CD14-positive monocyte (primary cell): ENCODE data around the gene SASH3. TPM values are rescaled to one million over a fixed set of nuclear protein-coding genes. Genes with fewer than 3 reads are reported as not detected.
A peak's percentile ranks its signal among the peaks of the same experiment; 100 is the strongest.

Source experiments
- DNase-seq, 3 donors: peaks; one replicate each; pipeline ENCODE4 v3.0.0-alpha.2; 2011 to 2022
- H2AFZ ChIP-seq: 2 replicates; pipeline ENCODE4 v1.6.0; 2012; ENCODE audit warnings: mild to moderate bottlenecking, low read depth, low read length, inconsistent platforms; ENCODE audit not compliant: insufficient read depth, poor library complexity, severe bottlenecking
- H3K27ac ChIP-seq, 2 donors: 1 replicate in 1 of 2; 2 replicates in 1 of 2; pipeline ENCODE4 v1.5.1; 2012 to 2013; ENCODE audit warnings: low read length in 2 of 2, control low read depth in 1 of 2, inconsistent platforms in 1 of 2, low read depth in 1 of 2, mild to moderate bottlenecking in 1 of 2
- H3K27me3 ChIP-seq, 2 donors: one replicate each; pipeline versions ENCODE4 v1.6.0 to v1.6.1; 2011 to 2013; ENCODE audit warnings: low read length in 2 of 2; ENCODE audit not compliant: control insufficient read depth in 2 of 2, insufficient read depth in 2 of 2
- H3K36me3 ChIP-seq, 2 donors: replicated peaks in 1 of 2; 1 replicate in 1 of 2; 2 replicates in 1 of 2; pipeline versions ENCODE4 v1.5.1 to v1.6.1; 2012 to 2013; ENCODE audit warnings: low read length in 2 of 2, control low read depth in 1 of 2, inconsistent platforms in 1 of 2, mild to moderate bottlenecking in 1 of 2; ENCODE audit not compliant: insufficient read depth in 2 of 2, control insufficient read depth in 1 of 2
- H3K4me1 ChIP-seq, 2 donors: 1 replicate in 1 of 2; 2 replicates in 1 of 2; pipeline versions ENCODE4 v1.5.1 to v1.6.1; 2012 to 2013; ENCODE audit warnings: low read length in 2 of 2, control low read depth in 1 of 2, inconsistent platforms in 1 of 2, mild to moderate bottlenecking in 1 of 2, moderate library complexity in 1 of 2; ENCODE audit not compliant: insufficient read depth in 2 of 2, control insufficient read depth in 1 of 2
- H3K4me2 ChIP-seq: replicated peaks from 2 replicates; pipeline ENCODE3; 2012; ENCODE audit warnings: low read length, moderate library complexity, mild to moderate bottlenecking; ENCODE audit not compliant: poor library complexity, severe bottlenecking; ENCODE audit errors: extremely low read depth
- H3K4me3 ChIP-seq, 3 experiments: fragments of 200-600 bp in 1 of 3; sonication (generic) in 1 of 3; replicated peaks in 1 of 3; 1 replicate in 2 of 3; 2 replicates in 1 of 3; pipeline ENCODE4 v1.5.1; 2011 to 2013; ENCODE audit warnings: low read length in 3 of 3, mild to moderate bottlenecking in 3 of 3, control low read depth in 2 of 3, low read depth in 2 of 3, inconsistent platforms in 1 of 3, moderate library complexity in 1 of 3
- H3K79me2 ChIP-seq: 2 replicates; pipeline ENCODE4 v1.6.0; 2012; ENCODE audit warnings: mild to moderate bottlenecking, control low read depth, inconsistent platforms, low read length, moderate library complexity; ENCODE audit not compliant: insufficient read depth
- H3K9ac ChIP-seq: 2 replicates; pipeline ENCODE4 v1.6.0; 2017; ENCODE audit warnings: low read length, mild to moderate bottlenecking; ENCODE audit not compliant: insufficient read depth, poor library complexity, severe bottlenecking
- H3K9me3 ChIP-seq, 2 donors: replicated peaks in 1 of 2; 1 replicate in 1 of 2; 2 replicates in 1 of 2; pipeline versions ENCODE4 v1.5.1 to v1.6.1; 2012 to 2013; ENCODE audit warnings: low read length in 2 of 2, control low read depth in 1 of 2; ENCODE audit not compliant: control insufficient read depth in 1 of 2, insufficient read depth in 1 of 2
- H4K20me1 ChIP-seq: 2 replicates; pipeline ENCODE4 v1.6.0; 2012; ENCODE audit warnings: mild to moderate bottlenecking, low read length, control low read depth, moderate library complexity; ENCODE audit not compliant: insufficient read depth
- H3K27ac Mint-ChIP-seq, 7 donors: one replicate each; pipeline ENCODE4 v1.8.0; 2020; ENCODE audit warnings: mild to moderate bottlenecking in 7 of 7, mixed read lengths in 7 of 7, moderate library complexity in 6 of 7, inconsistent platforms in 2 of 7
- H3K27me3 Mint-ChIP-seq, 3 donors: one replicate each; pipeline ENCODE4 v1.8.0; 2021 to 2022; ENCODE audit warnings: low read depth in 3 of 3, mild to moderate bottlenecking in 3 of 3, mixed read lengths in 3 of 3, moderate library complexity in 3 of 3, inconsistent platforms in 1 of 3
- H3K36me3 Mint-ChIP-seq, 2 donors: one replicate each; pipeline ENCODE4 v1.8.0; 2020; ENCODE audit warnings: mixed read lengths in 2 of 2, inconsistent platforms in 1 of 2, mild to moderate bottlenecking in 1 of 2
- H3K4me1 Mint-ChIP-seq: one replicate; pipeline ENCODE4 v1.8.0; 2020; ENCODE audit warnings: mild to moderate bottlenecking, mixed read lengths
- H3K4me3 Mint-ChIP-seq, 2 donors: one replicate each; pipeline ENCODE4 v1.8.0; 2020; ENCODE audit warnings: mild to moderate bottlenecking in 2 of 2, mixed read lengths in 2 of 2, moderate library complexity in 1 of 2
- H3K9me3 Mint-ChIP-seq, 7 donors: one replicate each; pipeline ENCODE4 v1.8.0; 2020 to 2022; ENCODE audit warnings: mixed read lengths in 7 of 7, mild to moderate bottlenecking in 6 of 7, moderate library complexity in 6 of 7, inconsistent platforms in 2 of 7
- WGBS: methylation state at CpG from one replicate; pipeline ENCODE4 v1.1.5; 2013; ENCODE audit warnings: missing lambda C conversion rate; ENCODE audit not compliant: insufficient coverage; 5-methylcytosine and 5-hydroxymethylcytosine counted together
- intact Hi-C, 2 donors: fragments of 100-400 bp; cut with micrococcal nuclease; formaldehyde crosslinking; loops; one replicate each; pipeline versions ENCODE4 v1.15.0 to v1.15.1; 2023
- polyA plus RNA-seq, 3 donors: library from polyadenylated mRNA; depleted of rRNA in 1 of 3; unstranded in 2 of 3; stranded (reverse) in 1 of 3; fragments of 300-500 nt in 2 of 3; fragments of >200 nt in 1 of 3; fragmentation: Illumina TruSeq in 2 of 3; gene quantifications; 1 replicate in 2 of 3; 2 replicates in 1 of 3; pipeline ENCODE4 v1.2.3, GENCODE V29; 2012 to 2021
- TF ChIP-seq, protein P1 (sequence below): fragments of 200-600 bp; IDR thresholded peaks from one replicate; pipeline ENCODE4 v1.8.0; 2022; ENCODE audit warnings: antibody characterized with exemption, mild to moderate bottlenecking

The SASH3 gene
- polyA plus RNA-seq, 3 donors: 127 to 272 (median 179) TPM

DNA sequence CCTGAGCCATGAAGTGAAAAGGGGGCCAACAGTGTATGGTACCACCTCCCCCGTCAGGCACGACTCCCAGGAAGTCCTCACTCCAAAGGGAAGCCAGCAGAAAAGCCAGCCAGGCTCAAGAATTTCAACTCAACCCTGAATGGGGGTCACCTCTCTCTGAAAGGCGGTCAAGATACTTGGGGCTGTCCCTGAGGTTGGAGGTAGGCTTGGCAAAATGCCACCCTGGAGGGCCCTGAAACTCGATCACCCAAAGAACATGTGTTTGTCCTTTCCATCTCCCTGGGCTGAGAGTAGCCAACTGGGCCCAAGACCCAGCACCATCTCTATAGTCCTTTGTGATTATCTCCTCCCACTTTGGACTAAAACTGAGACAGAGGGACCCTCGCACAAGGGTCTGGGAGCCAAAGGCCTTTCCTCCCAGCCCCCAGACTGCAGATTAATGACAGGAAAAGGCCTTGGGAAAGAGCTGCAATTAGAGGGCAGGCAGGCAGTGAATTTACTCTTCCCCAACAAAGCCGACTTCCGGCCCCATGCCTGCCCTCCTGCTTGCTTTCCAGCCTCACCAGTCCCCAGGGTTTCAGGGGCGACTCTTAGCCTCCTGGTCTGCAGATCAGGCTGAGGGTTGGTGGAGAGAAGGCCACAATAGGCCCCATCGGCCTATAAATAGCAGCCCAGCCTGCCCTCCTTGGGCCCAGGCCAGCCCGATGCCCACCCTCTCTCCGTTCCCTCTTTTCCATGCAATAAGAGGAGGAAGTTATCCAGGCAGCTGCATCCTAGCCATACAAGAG is 5.6 kb downstream of the SASH3 start:
- peaks cover 38 to 50% of the 10 kb centered on the region in 2 donors for H3K36me3 ChIP-seq
- H3K79me2 ChIP-seq: peaks cover 91% of the 10 kb centered on the region
- Mint-ChIP-seq H3K27me3 (peaks cover 0 to 10% (median 0%) of the 10 kb centered on the region in 3 donors), H3K9me3 (peaks cover 0 to 2% (median 0%) of the 10 kb centered on the region in 7 donors), H3K4me3 (peak overlapping the region; percentile 66 to 76), H3K27ac (peak overlapping the region; percentile 85 to 98 (median 88)), H3K4me1 (peaks cover 57% of the 10 kb centered on the region), H3K36me3 (peaks cover 53 to 72% of the 10 kb centered on the region in 2 donors)
- H3K9ac ChIP-seq: no peak overlapping the region
- H3K4me2 ChIP-seq: peak overlapping the region; percentile 58
- peak overlapping the region; percentile 37 to 69 for H3K27ac ChIP-seq
- DNase-seq: no peak
- no peaks in the 10 kb centered on the region for H3K9me3 ChIP-seq
- intact Hi-C loops: no loop called here
- H2AFZ ChIP-seq: no peak overlapping the region
- peaks cover 54 to 62% of the 10 kb centered on the region in 2 donors for H3K4me1 ChIP-seq
- H3K4me3 ChIP-seq: peak overlapping the region in 2 of 3 experiments; percentile 9 to 61
- peaks cover 74% of the 10 kb centered on the region for H4K20me1 ChIP-seq
- no peaks in the 10 kb centered on the region for H3K27me3 ChIP-seq
- TF ChIP-seq, protein P1, sequence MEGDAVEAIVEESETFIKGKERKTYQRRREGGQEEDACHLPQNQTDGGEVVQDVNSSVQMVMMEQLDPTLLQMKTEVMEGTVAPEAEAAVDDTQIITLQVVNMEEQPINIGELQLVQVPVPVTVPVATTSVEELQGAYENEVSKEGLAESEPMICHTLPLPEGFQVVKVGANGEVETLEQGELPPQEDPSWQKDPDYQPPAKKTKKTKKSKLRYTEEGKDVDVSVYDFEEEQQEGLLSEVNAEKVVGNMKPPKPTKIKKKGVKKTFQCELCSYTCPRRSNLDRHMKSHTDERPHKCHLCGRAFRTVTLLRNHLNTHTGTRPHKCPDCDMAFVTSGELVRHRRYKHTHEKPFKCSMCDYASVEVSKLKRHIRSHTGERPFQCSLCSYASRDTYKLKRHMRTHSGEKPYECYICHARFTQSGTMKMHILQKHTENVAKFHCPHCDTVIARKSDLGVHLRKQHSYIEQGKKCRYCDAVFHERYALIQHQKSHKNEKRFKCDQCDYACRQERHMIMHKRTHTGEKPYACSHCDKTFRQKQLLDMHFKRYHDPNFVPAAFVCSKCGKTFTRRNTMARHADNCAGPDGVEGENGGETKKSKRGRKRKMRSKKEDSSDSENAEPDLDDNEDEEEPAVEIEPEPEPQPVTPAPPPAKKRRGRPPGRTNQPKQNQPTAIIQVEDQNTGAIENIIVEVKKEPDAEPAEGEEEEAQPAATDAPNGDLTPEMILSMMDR: no peak
- WGBS: no CpG with 5 or more reads among the region's 11 CpGs

DNA sequence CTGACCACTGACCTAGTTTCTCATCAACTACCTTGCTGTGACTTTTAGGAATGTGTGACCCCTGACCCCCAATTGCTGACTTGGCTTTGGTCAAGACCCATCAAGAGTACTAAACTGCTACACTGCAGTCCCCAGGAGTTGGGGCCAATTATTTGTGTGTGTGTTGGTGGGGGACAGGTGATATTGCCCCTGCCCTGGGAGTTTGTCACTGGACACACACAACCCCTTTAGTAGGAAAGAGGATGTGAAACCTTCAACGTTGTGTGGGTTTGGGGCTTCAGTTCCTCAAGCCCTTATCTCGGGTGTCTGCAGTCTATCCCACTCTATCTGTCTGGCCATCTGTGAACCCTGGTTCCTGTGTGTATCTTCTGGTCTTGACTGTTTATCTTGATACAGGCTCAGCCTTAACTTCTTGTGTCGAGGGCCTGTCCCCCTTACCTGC is 6.5 kb downstream of the SASH3 start:
- Mint-ChIP-seq H3K27me3 (peaks cover 0 to 8% (median 0%) of the 10 kb centered on the region in 3 donors), H3K36me3 (peaks cover 58 to 74% of the 10 kb centered on the region in 2 donors), H3K9me3 (peaks cover 0 to 2% (median 0%) of the 10 kb centered on the region in 7 donors), H3K4me1 (peaks cover 64% of the 10 kb centered on the region), H3K27ac (peak overlapping the region; percentile 87 to 98 (median 88)), H3K4me3 (peak overlapping the region; percentile 66 to 79)
- Histone ChIP-seq H3K4me3 (peak overlapping the region in 1 of 3 experiments; percentile 61), H3K36me3 (peaks cover 47 to 59% of the 10 kb centered on the region in 2 donors), H3K27ac (peak overlapping the region; percentile 37 to 69), H3K9me3 (no peaks in the 10 kb centered on the region), H3K79me2 (peaks cover 85% of the 10 kb centered on the region), H4K20me1 (peaks cover 83% of the 10 kb centered on the region), H3K27me3 (no peaks in the 10 kb centered on the region), H2AFZ (no peak overlapping the region), H3K9ac (no peak overlapping the region), H3K4me2 (peak overlapping the region; percentile 58), H3K4me1 (peaks cover 54 to 62% of the 10 kb centered on the region in 2 donors)
- intact Hi-C loops: no loop called here
- WGBS: 0% methylated on average over 1 of the region's 3 CpGs
- TF ChIP-seq, protein P1: no peak
- peak in 2 of 3 donors; percentile 61 to 63 for DNase-seq
